H1 (cell line): ENCODE results near the gene PANX3. TPM values are rescaled to one million over a fixed set of nuclear protein-coding genes. Genes with fewer than 3 reads are reported as not detected.

ENCODE experiments used
- CTCF ChIA-PET: fragments of 300-600 bp; sonication (Branson Sonifier 250); formaldehyde crosslinking; loops from one replicate; lab custom pipeline; 2021; ENCODE audit not compliant: partially characterized antibody; lab: Charles Lee
- POLR2A ChIA-PET: fragments of 300-600 bp; sonication (Branson Sonifier 250); formaldehyde crosslinking; loops from one replicate; lab custom pipeline; 2021; ENCODE audit warnings: inconsistent platforms; ENCODE audit not compliant: partially characterized antibody; lab: Charles Lee
- DNase-seq, 2 experiments: peaks; one replicate each; pipeline versions ENCODE4 v3.0.0 to v3.0.0-alpha.2; 2010 to 2022; ENCODE audit warnings: low spot score in 2 of 2, low read depth in 1 of 2, mixed read lengths in 1 of 2
- FAIRE-seq: peaks from 2 replicates; lab custom pipeline; 2011; peaks lifted over from hg19 to GRCh38; lab: Jason Lieb, UNC
- H2AFZ ChIP-seq: 2 replicates; pipeline ENCODE4 v1.8.1; 2012; ENCODE audit warnings: low read length, inconsistent platforms
- H2AK5ac ChIP-seq: 2 replicates; pipeline ENCODE4 v1.6.1; 2013; ENCODE audit warnings: low read depth, low read length
- H2BK120ac ChIP-seq: replicated peaks from 2 replicates; pipeline ENCODE3; 2013; ENCODE audit warnings: low read depth, low read length, inconsistent platforms
- H2BK12ac ChIP-seq: 2 replicates; pipeline ENCODE4 v1.6.1; 2013; ENCODE audit warnings: low read depth, low read length
- H2BK15ac ChIP-seq: 2 replicates; pipeline ENCODE4 v1.6.1; 2013; ENCODE audit warnings: low read length
- H2BK20ac ChIP-seq: 2 replicates; pipeline ENCODE4 v1.6.1; 2013; ENCODE audit warnings: low read length
- H2BK5ac ChIP-seq: 2 replicates; pipeline ENCODE4 v1.6.1; 2013; ENCODE audit warnings: low read depth, low read length
- H3K14ac ChIP-seq: 2 replicates; pipeline ENCODE4 v1.6.1; 2013; ENCODE audit warnings: inconsistent platforms; ENCODE audit not compliant: insufficient read length
- H3K18ac ChIP-seq: 2 replicates; pipeline ENCODE4 v1.6.1; 2013; ENCODE audit warnings: low read length; ENCODE audit errors: extremely low read depth
- H3K23ac ChIP-seq: 2 replicates; pipeline ENCODE4 v1.6.1; 2013; ENCODE audit warnings: inconsistent platforms; ENCODE audit not compliant: insufficient read length
- H3K23me2 ChIP-seq: 2 replicates; pipeline ENCODE4 v1.6.1; 2013; ENCODE audit warnings: low read depth, low read length
- H3K27ac ChIP-seq: 2 replicates; pipeline ENCODE4 v1.6.1; 2011; ENCODE audit warnings: low read depth, low read length, inconsistent platforms
- H3K27me3 ChIP-seq, 4 experiments: replicated peaks in 1 of 4; 1 replicate in 1 of 4; 2 replicates in 3 of 4; pipeline versions ENCODE4 v1.6.1 to v1.8.1; 2011 to 2013; ENCODE audit warnings: low read length in 3 of 4, mild to moderate bottlenecking in 3 of 4, inconsistent platforms in 2 of 4, mixed read lengths in 2 of 4, moderate library complexity in 1 of 4; ENCODE audit not compliant: control insufficient read depth in 3 of 4, insufficient read depth in 3 of 4; ENCODE audit errors: extremely low read depth in 1 of 4
- H3K36me3 ChIP-seq, 4 experiments: 2 replicates each; pipeline versions ENCODE4 v1.6.1 to v1.8.1; 2011 to 2013; ENCODE audit warnings: mild to moderate bottlenecking in 4 of 4, low read length in 3 of 4, moderate library complexity in 2 of 4, control low read depth in 1 of 4, inconsistent platforms in 1 of 4; ENCODE audit not compliant: insufficient read depth in 4 of 4, control insufficient read depth in 2 of 4
- H3K4ac ChIP-seq: replicated peaks from 2 replicates; pipeline ENCODE3; 2013; ENCODE audit warnings: low read length, low read depth, mixed read lengths, inconsistent platforms; ENCODE audit not compliant: insufficient read length
- H3K4me1 ChIP-seq, 4 experiments: replicated peaks in 1 of 4; 1 replicate in 1 of 4; 2 replicates in 3 of 4; pipeline versions ENCODE4 v1.6.1 to v1.8.1; 2011 to 2013; ENCODE audit warnings: low read length in 3 of 4, inconsistent platforms in 2 of 4, mixed read lengths in 1 of 4; ENCODE audit not compliant: insufficient read depth in 4 of 4, control insufficient read depth in 3 of 4
- H3K4me2 ChIP-seq, 2 experiments: 2 replicates each; pipeline versions ENCODE4 v1.6.1 to v1.8.1; 2011 to 2013; ENCODE audit warnings: low read depth in 2 of 2, low read length in 2 of 2, control low read depth in 1 of 2, inconsistent platforms in 1 of 2, mild to moderate bottlenecking in 1 of 2; ENCODE audit not compliant: insufficient read depth in 1 of 2
- H3K4me3 ChIP-seq, 4 experiments: fragments of 200-600, 300-600 bp in 1 of 4; sonication (generic), shearing (Covaris generic), sonication (Bioruptor Twin) in 1 of 4; 2 replicates each; pipeline versions ENCODE4 v1.5.1 to v1.8.1; 2011 to 2016; ENCODE audit warnings: low read length in 4 of 4, low read depth in 3 of 4, control low read depth in 2 of 4, inconsistent platforms in 2 of 4, mild to moderate bottlenecking in 2 of 4, mixed read lengths in 1 of 4, moderate library complexity in 1 of 4; ENCODE audit not compliant: insufficient read depth in 2 of 4; ENCODE audit errors: extremely low read depth in 1 of 4
- H3K56ac ChIP-seq: replicated peaks from 2 replicates; pipeline ENCODE3; 2013; ENCODE audit warnings: low read depth, mild to moderate bottlenecking, mixed read lengths, low read length, inconsistent platforms; ENCODE audit not compliant: insufficient read length
- H3K79me1 ChIP-seq: 2 replicates; pipeline ENCODE4 v1.6.1; 2013; ENCODE audit warnings: low read depth, low read length, control low read depth
- H3K79me2 ChIP-seq, 2 experiments: 2 replicates each; pipeline versions ENCODE4 v1.6.1 to v1.8.1; 2012 to 2013; ENCODE audit warnings: low read length in 2 of 2, mild to moderate bottlenecking in 2 of 2, inconsistent platforms in 1 of 2; ENCODE audit not compliant: insufficient read depth in 2 of 2, control insufficient read depth in 1 of 2
- H3K9ac ChIP-seq, 4 experiments: replicated peaks in 1 of 4; 1 replicate in 1 of 4; 2 replicates in 3 of 4; pipeline versions ENCODE4 v1.6.1 to v1.8.1; 2011 to 2013; ENCODE audit warnings: low read depth in 3 of 4, low read length in 3 of 4, control low read depth in 2 of 4, mild to moderate bottlenecking in 2 of 4, moderate library complexity in 2 of 4, inconsistent platforms in 1 of 4; ENCODE audit errors: extremely low read depth in 1 of 4
- H3K9me3 ChIP-seq, 2 experiments: 2 replicates each; pipeline versions ENCODE4 v1.6.1 to v1.8.1; 2012 to 2013; ENCODE audit warnings: mild to moderate bottlenecking in 2 of 2, moderate library complexity in 2 of 2, control low read depth in 1 of 2, inconsistent platforms in 1 of 2, low read depth in 1 of 2, low read length in 1 of 2, mixed read lengths in 1 of 2; ENCODE audit not compliant: insufficient read depth in 2 of 2
- H4K20me1 ChIP-seq, 2 experiments: replicated peaks in 1 of 2; 2 replicates each; pipeline versions ENCODE3 to v1.8.1; 2011 to 2013; ENCODE audit warnings: inconsistent platforms in 2 of 2, low read length in 2 of 2, mild to moderate bottlenecking in 1 of 2; ENCODE audit not compliant: insufficient read depth in 2 of 2, control insufficient read depth in 1 of 2
- H4K5ac ChIP-seq: 2 replicates; pipeline ENCODE4 v1.6.1; 2013; ENCODE audit warnings: low read length, low read depth, mixed read lengths, inconsistent platforms; ENCODE audit not compliant: insufficient read length
- H4K8ac ChIP-seq: 2 replicates; pipeline ENCODE4 v1.8.0; 2013; ENCODE audit warnings: mild to moderate bottlenecking, moderate library complexity, low read length, inconsistent platforms; ENCODE audit not compliant: insufficient read depth; ENCODE audit errors: extremely low read depth
- H4K91ac ChIP-seq: replicated peaks from 2 replicates; pipeline ENCODE3; 2013; ENCODE audit warnings: low read length, mixed read lengths, inconsistent platforms; ENCODE audit not compliant: insufficient read length
- CEBPB ChIP-seq: IDR thresholded peaks from 2 replicates; pipeline ENCODE4 v1.6.1; 2012; ENCODE audit warnings: low read depth, low read length
- PHF8 ChIP-seq: fragments of 200-600 bp; sonication (generic); conservative IDR thresholded peaks from 2 replicates; pipeline ENCODE4 v1.7.1; 2012; ENCODE audit warnings: low read depth, mild to moderate bottlenecking, inconsistent platforms, low read length, moderate library complexity
- ZNF274 ChIP-seq: IDR thresholded peaks from 2 replicates; pipeline ENCODE4 v1.7.0; 2012; ENCODE audit warnings: low read length, borderline replicate concordance; ENCODE audit errors: extremely low read depth
- WGBS, 2 experiments: shearing (Covaris generic) in 1 of 2; methylation state at CpG; one replicate each; pipeline versions ENCODE4 v1.1.6 to v1.1.7; 2013 to 2015; ENCODE audit warnings: low lambda C conversion rate in 2 of 2, mixed read lengths in 2 of 2, inconsistent platforms in 1 of 2, low coverage in 1 of 2, missing lambda C conversion rate in 1 of 2; ENCODE audit not compliant: insufficient replicate concordance in 2 of 2, insufficient coverage in 1 of 2, insufficient read length in 1 of 2; ENCODE audit errors: extremely low coverage in 1 of 2, missing lambda C conversion rate in 1 of 2; 5-methylcytosine and 5-hydroxymethylcytosine counted together
- polyA plus RNA-seq, 7 experiments: library from polyadenylated mRNA; depleted of rRNA in 3 of 7; stranded (reverse) in 5 of 7; unstranded in 2 of 7; fragments of >200 nt in 5 of 7; fragments of 200-250 nt in 2 of 7; gene quantifications; 1 replicate in 5 of 7; 2 replicates in 1 of 7; 4 replicates in 1 of 7; pipeline versions ENCODE4 v1.2.1 to v1.2.3, GENCODE V29; 2011 to 2013; ENCODE audit warnings: missing spikeins in 2 of 7, mixed read lengths in 2 of 7
- total RNA-seq: library from RNA; stranded (reverse); fragmentation: NEBNext Ultra II Directional; extraction: Animal tissue kit (Norgen Biotek cat#: 25700); gene quantifications from 2 replicates; pipeline ENCODE4 v1.2.1, GENCODE V29; 2021

PANX3 gene
- total and polyA plus RNA-seq, 2 of the 8 experiments (the other 6 are each of a cell fraction or from before 2014, with no cell fraction given) = not detected

DNA sequence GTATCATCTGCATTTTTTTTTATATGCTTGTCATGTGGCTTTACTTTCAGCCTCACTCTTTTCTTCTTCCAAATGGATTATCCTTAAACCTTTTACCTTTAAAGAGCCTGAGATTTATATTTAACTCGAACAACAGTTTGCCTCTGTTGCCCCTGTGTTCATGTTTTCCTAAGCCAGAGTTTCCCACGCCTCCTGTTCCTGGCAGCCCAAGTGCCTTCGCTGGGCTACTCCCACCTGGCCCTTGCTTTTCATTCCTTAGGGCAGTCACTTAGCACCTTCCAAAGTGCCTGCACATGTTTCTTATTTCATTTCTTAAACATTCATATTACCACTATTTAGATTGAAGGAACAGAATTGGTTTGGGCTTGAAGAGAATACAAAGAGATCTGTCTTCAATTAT, 24.7 kb downstream of the PANX3 start:
- WGBS, 2 experiments = 93% methylated on average over 3 of the region's 3 CpGs; no CpG with 5 or more reads in 1 of the 2 experiments
- Histone ChIP-seq H2BK15ac (no peak overlapping the region), H2BK5ac (no peak overlapping the region), H3K18ac (no peak overlapping the region), H3K36me3 (peaks cover 4 to 41% (median 29%) of the 10 kb centered on the region in 4 experiments; a peak in 7 of 8 replicates), H4K8ac (no peak overlapping the region)
- POLR2A ChIA-PET = no interaction called here
- TF ChIP-seq ZNF274 = no peak
- no peak for TF ChIP-seq PHF8
- TF ChIP-seq CEBPB = no peak
- TF ChIP-seq, all 59 proteins: peak for 0
- no peak overlapping the region for H2BK12ac ChIP-seq
- H3K9me3 ChIP-seq = no peaks in the 10 kb centered on the region
- no peak overlapping the region for H2AFZ ChIP-seq
- no peak overlapping the region for H3K4ac ChIP-seq
- no peaks in the 10 kb centered on the region for H3K79me1 ChIP-seq
- DNase-seq (no peak), FAIRE-seq (no peak)
- H3K56ac ChIP-seq = no peak overlapping the region
- H3K27ac ChIP-seq = no peak overlapping the region
- H2BK20ac ChIP-seq = no peak overlapping the region
- no peaks in the 10 kb centered on the region for H4K20me1 ChIP-seq
- H3K79me2 ChIP-seq = no peaks in the 10 kb centered on the region
- no peak overlapping the region for H3K14ac ChIP-seq
- no peak overlapping the region for H2AK5ac ChIP-seq
- H3K9ac ChIP-seq = no peak overlapping the region
- H3K23ac ChIP-seq = no peak overlapping the region
- no peak overlapping the region for H3K4me2 ChIP-seq
- H3K4me3 ChIP-seq = no peak overlapping the region
- H4K91ac ChIP-seq = no peak overlapping the region
- H3K4me1 ChIP-seq = peaks cover 0 to 2% (median 0%) of the 10 kb centered on the region in 4 experiments; a peak in 1 of 7 replicates
- CTCF ChIA-PET = no interaction called here
- H3K23me2 ChIP-seq = no peaks in the 10 kb centered on the region
- H3K27me3 ChIP-seq = no peaks in the 10 kb centered on the region
- no peak overlapping the region for H2BK120ac ChIP-seq
- no peak overlapping the region for H4K5ac ChIP-seq
